HG03521 (cell line): Measurements from ENCODE around the gene G6PC3.
A peak's percentile ranks its signal among the peaks of the same experiment; 100 is the strongest.

Experiments used
- ATAC-seq: cut with Tn5 transposase; IDR thresholded peaks from one replicate; pipeline ENCODE4 v1.9.1; 2021; ENCODE audit warnings: mild to moderate bottlenecking, moderate library complexity; ENCODE audit not compliant: unreplicated experiment

Gene G6PC3

GRCh38 chr17:44121997-44122815, 51.7 kb downstream of the G6PC3 start:
- ATAC-seq, result no peak

- ATAC-seq, result peak; percentile 13
These were observed 52.4 kb downstream of the G6PC3 start for GRCh38 chr17:44122816-44123355.

GRCh38 chr17:44123356-44124117, 53.0 kb downstream of the G6PC3 start, which contains the start of gene HDAC5:
TSS of gene HDAC5 (minus strand) at chr17:44123641. CDS start at chr17:44117515, 6,126 bp downstream.
- peak; percentile 94 for ATAC-seq

GRCh38 chr17:44124118-44124438, 53.5 kb downstream of the G6PC3 start:
- no peak for ATAC-seq
